WTC11 (cell line): ENCODE measurements around the gene ARRDC1. TPM values are rescaled to one million over a fixed set of nuclear protein-coding genes. Genes with fewer than 3 reads are reported as not detected.

Source experiments
- ATAC-seq: fragments of 200-7000 bp; cut with Tn5 transposase; 2 replicates; pipeline ENCODE4 v1.10.0; 2021; ENCODE audit warnings: mild to moderate bottlenecking, moderate library complexity
- CTCF ChIA-PET: fragments of 300-600 bp; sonication (Branson Sonifier 250); formaldehyde crosslinking; loops from one replicate; lab custom pipeline; 2021; ENCODE audit warnings: antibody characterized with exemption; lab: Charles Lee
- POLR2A ChIA-PET: fragments of 350-600 bp; sonication (Branson Sonifier 250); formaldehyde crosslinking; loops from one replicate; lab custom pipeline; 2021; ENCODE audit warnings: antibody characterized with exemption; lab: Charles Lee
- DNase-seq: peaks from one replicate; pipeline ENCODE4 v3.0.0; 2021; ENCODE audit warnings: low spot score
- H3K27ac Mint-ChIP-seq: 2 replicates; pipeline ENCODE4 v1.8.0; 2021; ENCODE audit warnings: mixed read lengths
- H3K27me3 Mint-ChIP-seq: 2 replicates; pipeline ENCODE4 v1.8.0; 2021; ENCODE audit warnings: low read depth, mild to moderate bottlenecking, moderate library complexity, mixed read lengths
- H3K36me3 Mint-ChIP-seq: 2 replicates; pipeline ENCODE4 v1.8.0; 2021; ENCODE audit warnings: mixed read lengths
- H3K4me1 Mint-ChIP-seq: 2 replicates; pipeline ENCODE4 v1.8.0; 2022; ENCODE audit warnings: mixed read lengths
- H3K4me3 Mint-ChIP-seq: 2 replicates; pipeline ENCODE4 v1.8.0; 2021; ENCODE audit warnings: mild to moderate bottlenecking, moderate library complexity, mixed read lengths
- H3K9me3 Mint-ChIP-seq: 2 replicates; pipeline ENCODE4 v1.8.0; 2021; ENCODE audit warnings: mixed read lengths
- AFF4 ChIP-seq: sonication (generic); formaldehyde crosslinking; IDR thresholded peaks from 2 replicates; pipeline ENCODE4 v1.8.1; 2023; ENCODE audit warnings: mild to moderate bottlenecking, missing genetic modification reagents, borderline replicate concordance
- CREM ChIP-seq: sonication (generic); formaldehyde crosslinking; IDR thresholded peaks from 2 replicates; pipeline ENCODE4 v1.8.1; 2022; ENCODE audit warnings: mild to moderate bottlenecking, missing genetic modification reagents, moderate library complexity
- E2F1 ChIP-seq: sonication (generic); formaldehyde crosslinking; IDR thresholded peaks from 2 replicates; pipeline ENCODE4 v1.8.0; 2022; ENCODE audit warnings: mild to moderate bottlenecking, missing genetic modification reagents
- ERG ChIP-seq: fragments of 250-450 bp; sonication (Bioruptor Pico); IDR thresholded peaks from 2 replicates; pipeline ENCODE4 v1.8.0; 2021; ENCODE audit warnings: mild to moderate bottlenecking
- FOXJ3 ChIP-seq: sonication (generic); formaldehyde crosslinking; IDR thresholded peaks from 2 replicates; pipeline ENCODE4 v1.9.0; 2021; ENCODE audit warnings: missing genetic modification reagents, mild to moderate bottlenecking, borderline replicate concordance
- GTF2I ChIP-seq: fragments of 250-450 bp; sonication (Bioruptor Pico); conservative IDR thresholded peaks from 2 replicates; pipeline ENCODE4 v1.4.0; 2021; ENCODE audit warnings: mild to moderate bottlenecking
- MAX ChIP-seq: sonication (generic); formaldehyde crosslinking; IDR thresholded peaks from 2 replicates; pipeline ENCODE4 v1.8.0; 2022; ENCODE audit warnings: mild to moderate bottlenecking, missing genetic modification reagents
- MYBL2 ChIP-seq: sonication (generic); formaldehyde crosslinking; IDR thresholded peaks from 2 replicates; pipeline ENCODE4 v1.8.1; 2023; ENCODE audit warnings: mild to moderate bottlenecking, moderate library complexity, missing genetic modification reagents
- NFATC4 ChIP-seq: fragments of 250-450 bp; sonication (Bioruptor Pico); IDR thresholded peaks from 2 replicates; pipeline ENCODE4 v1.9.0; 2021; ENCODE audit warnings: mild to moderate bottlenecking
- SMAD4 ChIP-seq: sonication (generic); formaldehyde crosslinking; IDR thresholded peaks from 2 replicates; pipeline ENCODE4 v1.8.0; 2022; ENCODE audit warnings: mild to moderate bottlenecking, missing genetic modification reagents
- TCF7 ChIP-seq: sonication (generic); formaldehyde crosslinking; IDR thresholded peaks from 2 replicates; pipeline ENCODE4 v1.8.0; 2022; ENCODE audit warnings: mild to moderate bottlenecking, low read depth, missing genetic modification reagents, moderate library complexity
- ZNF671 ChIP-seq: fragments of 250-450 bp; sonication (Bioruptor Pico); IDR thresholded peaks from 2 replicates; pipeline ENCODE4 v1.8.0; 2021; ENCODE audit warnings: mild to moderate bottlenecking
- ZSCAN18 ChIP-seq: fragments of 250-450 bp; sonication (Bioruptor Pico); IDR thresholded peaks from 2 replicates; pipeline ENCODE4 v2.1.2; 2022; ENCODE audit warnings: mild to moderate bottlenecking, moderate library complexity
- total RNA-seq: library from RNA; stranded (reverse); gene quantifications from 3 replicates; pipeline ENCODE4 v1.2.3, GENCODE V29; 2021
- TF ChIP-seq, protein P1 (sequence below): sonication (generic); formaldehyde crosslinking; IDR thresholded peaks from 2 replicates; pipeline ENCODE4 v1.8.0; 2023; ENCODE audit warnings: mild to moderate bottlenecking, missing genetic modification reagents
- TF ChIP-seq, protein P2 (sequence below): sonication (generic); formaldehyde crosslinking; IDR thresholded peaks from 2 replicates; pipeline ENCODE4 v1.8.0; 2022; ENCODE audit warnings: mild to moderate bottlenecking, missing genetic modification reagents
- TF ChIP-seq, protein P3 (sequence below): sonication (generic); formaldehyde crosslinking; IDR thresholded peaks from 2 replicates; pipeline ENCODE4 v1.8.1; 2022; ENCODE audit warnings: mild to moderate bottlenecking, missing genetic modification reagents, moderate library complexity, borderline replicate concordance
- TF ChIP-seq, protein P4 (sequence below): sonication (generic); formaldehyde crosslinking; IDR thresholded peaks from 2 replicates; pipeline ENCODE4 v1.8.1; 2022; ENCODE audit warnings: missing genetic modification reagents, borderline replicate concordance

ARRDC1 gene
- total RNA-seq, 1 experiment from 2014 or later = 41.3 TPM

DNA sequence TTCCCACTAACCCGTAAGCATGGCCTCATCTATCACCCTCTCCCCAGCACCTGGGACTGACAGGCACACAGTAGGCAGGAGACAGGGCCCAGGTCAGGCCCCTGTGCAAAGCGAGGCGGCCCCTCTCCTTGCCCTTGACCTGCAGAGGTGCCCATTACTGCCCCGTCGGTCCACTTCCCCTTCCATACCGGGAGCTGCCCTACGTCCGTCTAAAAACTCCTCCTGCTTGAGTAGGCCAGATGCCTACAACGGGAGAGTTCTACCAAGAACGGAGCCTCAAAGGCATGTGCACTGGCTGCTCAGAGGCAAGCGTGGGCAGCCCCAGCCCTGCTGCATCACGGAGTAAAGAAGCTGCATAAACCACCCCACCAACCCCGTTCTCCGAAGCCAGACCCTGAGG lies 22.1 kb upstream of the ARRDC1 start (continued):
- TF ChIP-seq, protein P1, sequence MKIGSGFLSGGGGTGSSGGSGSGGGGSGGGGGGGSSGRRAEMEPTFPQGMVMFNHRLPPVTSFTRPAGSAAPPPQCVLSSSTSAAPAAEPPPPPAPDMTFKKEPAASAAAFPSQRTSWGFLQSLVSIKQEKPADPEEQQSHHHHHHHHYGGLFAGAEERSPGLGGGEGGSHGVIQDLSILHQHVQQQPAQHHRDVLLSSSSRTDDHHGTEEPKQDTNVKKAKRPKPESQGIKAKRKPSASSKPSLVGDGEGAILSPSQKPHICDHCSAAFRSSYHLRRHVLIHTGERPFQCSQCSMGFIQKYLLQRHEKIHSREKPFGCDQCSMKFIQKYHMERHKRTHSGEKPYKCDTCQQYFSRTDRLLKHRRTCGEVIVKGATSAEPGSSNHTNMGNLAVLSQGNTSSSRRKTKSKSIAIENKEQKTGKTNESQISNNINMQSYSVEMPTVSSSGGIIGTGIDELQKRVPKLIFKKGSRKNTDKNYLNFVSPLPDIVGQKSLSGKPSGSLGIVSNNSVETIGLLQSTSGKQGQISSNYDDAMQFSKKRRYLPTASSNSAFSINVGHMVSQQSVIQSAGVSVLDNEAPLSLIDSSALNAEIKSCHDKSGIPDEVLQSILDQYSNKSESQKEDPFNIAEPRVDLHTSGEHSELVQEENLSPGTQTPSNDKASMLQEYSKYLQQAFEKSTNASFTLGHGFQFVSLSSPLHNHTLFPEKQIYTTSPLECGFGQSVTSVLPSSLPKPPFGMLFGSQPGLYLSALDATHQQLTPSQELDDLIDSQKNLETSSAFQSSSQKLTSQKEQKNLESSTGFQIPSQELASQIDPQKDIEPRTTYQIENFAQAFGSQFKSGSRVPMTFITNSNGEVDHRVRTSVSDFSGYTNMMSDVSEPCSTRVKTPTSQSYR = no peak
- TF ChIP-seq ERG (CRISPR knock-in tag) (no peak), TCF7 (no peak), FOXJ3 (CRISPR knock-in tag) (no peak), SMAD4 (no peak), NFATC4 (CRISPR knock-in tag) (no peak)

GRCh38 chr9:137583957-137584356 lies 21.5 kb upstream of the ARRDC1 start:
- ATAC-seq (no peak), DNase-seq (no peak)
- ChIA-PET POLR2A (no interaction called here), CTCF (no interaction called here)
- Mint-ChIP-seq H3K27ac (no peak overlapping the region), H3K9me3 (no peaks in the 10 kb centered on the region), H3K4me3 (no peak overlapping the region), H3K36me3 (peaks cover 41% of the 10 kb centered on the region), H3K4me1 (peaks cover 18% of the 10 kb centered on the region), H3K27me3 (no peaks in the 10 kb centered on the region)
- no peak for TF ChIP-seq AFF4
- no peak for TF ChIP-seq E2F1
- TF ChIP-seq MAX (CRISPR knock-in tag) = no peak
- TF ChIP-seq, protein P2, sequence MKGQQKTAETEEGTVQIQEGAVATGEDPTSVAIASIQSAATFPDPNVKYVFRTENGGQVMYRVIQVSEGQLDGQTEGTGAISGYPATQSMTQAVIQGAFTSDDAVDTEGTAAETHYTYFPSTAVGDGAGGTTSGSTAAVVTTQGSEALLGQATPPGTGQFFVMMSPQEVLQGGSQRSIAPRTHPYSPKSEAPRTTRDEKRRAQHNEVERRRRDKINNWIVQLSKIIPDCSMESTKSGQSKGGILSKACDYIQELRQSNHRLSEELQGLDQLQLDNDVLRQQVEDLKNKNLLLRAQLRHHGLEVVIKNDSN (CRISPR knock-in tag) = no peak
- no peak for TF ChIP-seq CREM
- TF ChIP-seq, protein P3, sequence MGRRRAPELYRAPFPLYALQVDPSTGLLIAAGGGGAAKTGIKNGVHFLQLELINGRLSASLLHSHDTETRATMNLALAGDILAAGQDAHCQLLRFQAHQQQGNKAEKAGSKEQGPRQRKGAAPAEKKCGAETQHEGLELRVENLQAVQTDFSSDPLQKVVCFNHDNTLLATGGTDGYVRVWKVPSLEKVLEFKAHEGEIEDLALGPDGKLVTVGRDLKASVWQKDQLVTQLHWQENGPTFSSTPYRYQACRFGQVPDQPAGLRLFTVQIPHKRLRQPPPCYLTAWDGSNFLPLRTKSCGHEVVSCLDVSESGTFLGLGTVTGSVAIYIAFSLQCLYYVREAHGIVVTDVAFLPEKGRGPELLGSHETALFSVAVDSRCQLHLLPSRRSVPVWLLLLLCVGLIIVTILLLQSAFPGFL (CRISPR knock-in tag) = no peak

DNA sequence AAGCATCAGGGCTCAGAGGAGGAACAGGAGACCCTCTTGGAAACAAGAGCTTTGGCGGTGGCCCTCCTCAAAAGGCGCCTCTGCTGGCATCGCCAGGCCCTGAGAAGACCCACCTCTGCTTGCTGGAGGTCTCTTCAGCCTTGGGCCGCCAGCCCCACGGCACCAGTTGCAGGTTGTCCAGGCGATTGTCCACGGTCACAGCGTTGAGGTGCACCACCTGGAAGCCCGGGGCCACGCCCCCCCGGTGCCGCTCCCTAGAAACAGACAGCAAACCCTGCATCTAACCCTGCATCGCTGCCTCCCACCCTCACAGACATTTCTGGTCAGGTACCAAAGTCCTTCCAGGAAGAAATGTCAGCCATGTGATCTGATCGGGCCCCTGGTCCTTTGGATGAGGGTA lies 18.6 kb upstream of the ARRDC1 start:
- peaks cover 8% of the 10 kb centered on the region; the same call in 1 of the 2 replicates for H3K4me1 Mint-ChIP-seq
- no peak overlapping the region for H3K27ac Mint-ChIP-seq
- CTCF ChIA-PET = interaction anchor here (2.3 kb wide), 1 partner anchor 8 kb away, joined by 8 read pairs; the partner anchor contains the start of gene DPH7
- TF ChIP-seq MYBL2 (CRISPR knock-in tag) = no peak
- TF ChIP-seq ZSCAN18 (CRISPR knock-in tag) = no peak
- TF ChIP-seq, protein P4, sequence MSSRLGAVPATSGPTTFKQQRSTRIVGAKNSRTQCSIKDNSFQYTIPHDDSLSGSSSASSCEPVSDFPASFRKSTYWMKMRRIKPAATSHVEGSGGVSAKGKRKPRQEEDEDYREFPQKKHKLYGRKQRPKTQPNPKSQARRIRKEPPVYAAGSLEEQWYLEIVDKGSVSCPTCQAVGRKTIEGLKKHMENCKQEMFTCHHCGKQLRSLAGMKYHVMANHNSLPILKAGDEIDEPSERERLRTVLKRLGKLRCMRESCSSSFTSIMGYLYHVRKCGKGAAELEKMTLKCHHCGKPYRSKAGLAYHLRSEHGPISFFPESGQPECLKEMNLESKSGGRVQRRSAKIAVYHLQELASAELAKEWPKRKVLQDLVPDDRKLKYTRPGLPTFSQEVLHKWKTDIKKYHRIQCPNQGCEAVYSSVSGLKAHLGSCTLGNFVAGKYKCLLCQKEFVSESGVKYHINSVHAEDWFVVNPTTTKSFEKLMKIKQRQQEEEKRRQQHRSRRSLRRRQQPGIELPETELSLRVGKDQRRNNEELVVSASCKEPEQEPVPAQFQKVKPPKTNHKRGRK (CRISPR knock-in tag) = no peak
- TF ChIP-seq GTF2I (CRISPR knock-in tag) = no peak
- no peak for TF ChIP-seq ZNF671 (CRISPR knock-in tag)

More for the DNA sequence above, 18.6 kb upstream of the ARRDC1 start:
- DNase-seq (no peak), ATAC-seq (no peak)
- Mint-ChIP-seq H3K36me3 (peaks cover 36% of the 10 kb centered on the region), H3K27me3 (peaks cover 8% of the 10 kb centered on the region), H3K4me3 (no peak overlapping the region), H3K9me3 (no peaks in the 10 kb centered on the region)
- POLR2A ChIA-PET = no interaction called here
